ES-I3 (cell line): ENCODE results near the gene NR1H3.
"Not testable (repeated sequence)": the region's sequence is repeated elsewhere in the genome, so short reads cannot be mapped to it uniquely, and the experiment has no call there.

Experiments used
- H3K36me3 ChIP-seq: 2 replicates; pipeline ENCODE4 v1.6.1; 2013; ENCODE audit warnings: mild to moderate bottlenecking, low read length, control low read depth, moderate library complexity; ENCODE audit not compliant: insufficient read depth
- H3K4me1 ChIP-seq: 2 replicates; pipeline ENCODE4 v1.6.1; 2013; ENCODE audit warnings: mild to moderate bottlenecking, control low read depth, low read length; ENCODE audit not compliant: insufficient read depth
- H3K9ac ChIP-seq: 2 replicates; pipeline ENCODE4 v1.6.1; 2013; ENCODE audit warnings: low read depth, mild to moderate bottlenecking, low read length, moderate library complexity
- H3K9me3 ChIP-seq: 2 replicates; pipeline ENCODE4 v1.6.1; 2013; ENCODE audit warnings: mild to moderate bottlenecking, low read length, moderate library complexity; ENCODE audit not compliant: control insufficient read depth, insufficient read depth

The NR1H3 gene

DNA sequence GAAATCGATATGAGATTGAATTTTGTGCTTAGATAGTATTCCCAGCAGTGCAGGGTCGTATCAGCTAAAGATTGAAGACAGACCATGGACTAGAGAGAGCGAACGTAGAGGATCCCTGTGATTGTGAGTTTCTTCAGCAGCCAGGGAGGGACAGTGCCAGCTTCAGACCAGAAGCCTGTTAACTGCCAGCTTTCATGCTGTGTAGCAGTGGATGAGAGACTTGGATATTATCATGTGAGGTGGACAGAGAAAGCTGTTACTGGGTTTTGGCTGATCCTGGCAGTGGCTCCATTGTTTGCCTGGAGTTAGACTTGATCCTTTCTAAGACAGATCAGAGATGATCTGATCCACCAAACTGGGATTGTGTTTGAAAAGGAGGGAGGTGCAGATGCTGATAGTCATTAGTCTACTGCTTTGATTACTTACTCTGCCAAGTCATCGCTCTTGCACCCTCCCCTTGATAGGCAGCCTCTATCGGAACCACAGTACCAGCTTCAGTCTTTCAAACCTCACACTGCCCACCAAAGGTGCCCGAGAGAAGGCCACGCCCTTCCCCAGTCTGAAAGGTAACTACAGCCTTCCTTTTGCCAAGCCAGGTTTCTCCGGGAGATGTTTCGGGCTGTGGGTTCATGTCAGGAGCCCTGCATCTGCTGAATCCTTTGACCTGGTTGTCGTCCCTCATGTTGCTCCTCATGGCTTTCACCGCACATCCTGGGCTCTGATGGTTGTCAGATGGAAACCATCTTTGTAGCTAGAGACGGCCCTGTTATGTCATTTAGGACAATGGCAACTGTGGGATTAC, 28.4 kb downstream of the NR1H3 start:
- H3K9me3 ChIP-seq: no peaks in the 10 kb centered on the region

DNA sequence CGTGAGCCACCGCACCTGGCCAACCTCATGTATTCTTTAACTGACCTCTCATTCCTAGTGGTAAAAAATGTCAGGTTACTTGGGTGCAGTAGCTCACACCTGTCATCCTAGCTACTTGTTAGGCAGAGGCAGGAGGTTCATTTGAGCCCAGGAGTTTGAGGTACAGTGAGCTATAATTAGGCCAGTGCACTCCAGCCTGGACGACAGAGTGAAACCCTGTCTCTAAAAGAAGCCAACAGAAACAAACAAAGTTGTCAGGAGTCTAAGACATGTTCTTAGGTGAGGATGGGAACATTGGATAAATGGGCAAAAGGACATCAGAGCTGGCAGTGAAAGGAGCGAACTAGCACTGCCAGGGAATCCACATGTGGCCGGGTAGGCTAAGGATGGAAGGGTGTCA, 30.3 kb downstream of the NR1H3 start:
- H3K4me1 ChIP-seq: no peaks in the 10 kb centered on the region
- H3K36me3 ChIP-seq: peaks cover 44% of the 10 kb centered on the region
- H3K9me3 ChIP-seq: no peaks in the 10 kb centered on the region
- no peak overlapping the region for H3K9ac ChIP-seq

More for the DNA sequence above, 28.4 kb downstream of the NR1H3 start:
- Histone ChIP-seq H3K9ac (no peak overlapping the region), H3K4me1 (no peaks in the 10 kb centered on the region), H3K36me3 (peaks cover 36% of the 10 kb centered on the region)

GRCh38 chr11:47289856-47290255, 32.1 kb downstream of the NR1H3 start:
- H3K4me1 ChIP-seq: no peaks in the 10 kb centered on the region
- H3K36me3 ChIP-seq: peaks cover 35% of the 10 kb centered on the region
- H3K9me3 ChIP-seq: no peaks in the 10 kb centered on the region
- H3K9ac ChIP-seq: no peak overlapping the region

DNA sequence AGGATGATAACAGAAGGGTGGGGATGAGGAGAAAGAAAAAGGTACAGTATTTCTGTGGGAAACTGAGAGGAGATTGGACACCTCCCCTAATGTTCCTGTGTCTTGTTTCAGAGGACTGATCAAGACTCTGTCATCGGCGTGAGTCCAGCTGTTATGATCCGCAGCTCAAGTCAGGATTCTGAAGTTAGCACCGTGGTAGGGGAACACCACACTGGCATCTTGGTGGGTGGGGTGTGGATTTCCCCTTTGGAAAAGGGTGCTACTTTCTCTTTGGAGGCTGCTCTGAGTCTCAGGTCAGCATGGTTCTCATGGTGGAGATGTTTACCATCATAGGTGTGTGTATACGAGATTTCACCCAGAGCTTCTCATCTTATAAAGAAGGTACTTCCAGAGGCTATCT, 37.6 kb downstream of the NR1H3 start:
- Histone ChIP-seq H3K9ac (no peak overlapping the region), H3K9me3 (no peaks in the 10 kb centered on the region), H3K4me1 (no peaks in the 10 kb centered on the region), H3K36me3 (peaks cover 22% of the 10 kb centered on the region)

GRCh38 chr11:47296045-47296444, 38.2 kb downstream of the NR1H3 start:
- Histone ChIP-seq H3K4me1 (no peaks in the 10 kb centered on the region), H3K9me3 (no peaks in the 10 kb centered on the region), H3K9ac (no peak overlapping the region), H3K36me3 (peaks cover 21% of the 10 kb centered on the region)

DNA sequence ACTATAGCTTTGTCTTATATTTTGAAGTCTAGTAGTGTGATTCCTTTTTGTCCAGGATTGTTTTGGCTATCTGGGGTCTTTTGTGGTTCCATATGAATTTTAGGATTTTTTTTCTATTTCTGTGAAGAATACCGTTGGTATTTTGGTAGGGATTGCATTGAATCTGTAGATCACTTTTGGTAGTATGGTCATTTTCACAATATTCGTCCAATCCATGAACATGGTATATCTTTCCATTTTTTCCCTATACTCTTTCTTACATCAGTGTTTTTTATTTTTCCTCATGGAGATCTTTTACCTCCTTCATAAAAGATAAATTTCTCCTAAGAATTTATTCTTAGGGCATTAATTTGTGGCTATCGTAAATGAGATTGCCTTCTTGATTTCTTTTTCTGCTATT, 41.3 kb downstream of the NR1H3 start:
- Histone ChIP-seq H3K9me3 (no peaks in the 10 kb centered on the region), H3K4me1 (no peaks in the 10 kb centered on the region), H3K9ac (no peak overlapping the region), H3K36me3 (peaks cover 6% of the 10 kb centered on the region; the same call in 1 of the 2 replicates)

- no peaks in the 10 kb centered on the region for H3K4me1 ChIP-seq
- no peak overlapping the region for H3K9ac ChIP-seq
- H3K36me3 ChIP-seq: peaks cover 3% of the 10 kb centered on the region; the same call in 1 of the 2 replicates
- H3K9me3 ChIP-seq: no peaks in the 10 kb centered on the region
Measured at GRCh38 chr11:47302853-47303252, 45.1 kb downstream of the NR1H3 start.

- peaks cover 3% of the 10 kb centered on the region for H3K36me3 ChIP-seq
- H3K9me3 ChIP-seq: no peaks in the 10 kb centered on the region
- no peak overlapping the region for H3K9ac ChIP-seq
Measured at GRCh38 chr11:47305734-47306483, 48.1 kb downstream of the NR1H3 start.

GRCh38 chr11:47306484-47306844, 48.7 kb downstream of the NR1H3 start:
- H3K36me3 ChIP-seq: peaks cover 3% of the 10 kb centered on the region
- H3K9me3 ChIP-seq: no peaks in the 10 kb centered on the region
- no peak overlapping the region for H3K9ac ChIP-seq
- no peaks in the 10 kb centered on the region for H3K4me1 ChIP-seq

More at GRCh38 chr11:47305734-47306483, 48.1 kb downstream of the NR1H3 start:
- no peaks in the 10 kb centered on the region for H3K4me1 ChIP-seq

- Histone ChIP-seq H3K9me3 (no peaks in the 10 kb centered on the region), H3K9ac (no peak overlapping the region), H3K4me1 (no peaks in the 10 kb centered on the region), H3K36me3 (peaks cover 3% of the 10 kb centered on the region)
Measured at GRCh38 chr11:47308050-47308823, 50.4 kb downstream of the NR1H3 start.

- Histone ChIP-seq H3K9ac (no peak overlapping the region), H3K4me1 (no peaks in the 10 kb centered on the region), H3K9me3 (no peaks in the 10 kb centered on the region), H3K36me3 (no peaks in the 10 kb centered on the region)
Measured at GRCh38 chr11:47314992-47315391, 57.2 kb downstream of the NR1H3 start.

DNA sequence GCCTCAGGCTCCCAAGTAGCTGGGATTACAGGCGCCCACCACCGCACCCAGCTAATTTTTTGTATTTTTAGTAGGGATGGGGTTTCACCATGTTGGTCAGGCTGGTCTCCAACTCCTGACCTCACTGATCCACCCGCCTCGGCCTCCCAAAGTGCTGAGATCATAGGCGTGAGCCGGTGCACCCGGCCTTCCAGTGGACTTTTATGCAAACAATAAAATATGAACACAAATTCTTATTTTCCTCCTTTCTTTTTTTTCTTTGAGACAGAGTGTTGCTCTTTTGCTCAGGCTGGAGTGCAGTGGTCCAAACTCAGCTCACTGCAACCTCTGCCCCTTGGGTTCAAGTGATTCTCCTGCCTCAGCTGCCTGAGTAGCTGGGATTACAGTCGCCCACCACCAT, 58.7 kb downstream of the NR1H3 start:
- H3K9ac ChIP-seq: not testable (repeated sequence)

DNA sequence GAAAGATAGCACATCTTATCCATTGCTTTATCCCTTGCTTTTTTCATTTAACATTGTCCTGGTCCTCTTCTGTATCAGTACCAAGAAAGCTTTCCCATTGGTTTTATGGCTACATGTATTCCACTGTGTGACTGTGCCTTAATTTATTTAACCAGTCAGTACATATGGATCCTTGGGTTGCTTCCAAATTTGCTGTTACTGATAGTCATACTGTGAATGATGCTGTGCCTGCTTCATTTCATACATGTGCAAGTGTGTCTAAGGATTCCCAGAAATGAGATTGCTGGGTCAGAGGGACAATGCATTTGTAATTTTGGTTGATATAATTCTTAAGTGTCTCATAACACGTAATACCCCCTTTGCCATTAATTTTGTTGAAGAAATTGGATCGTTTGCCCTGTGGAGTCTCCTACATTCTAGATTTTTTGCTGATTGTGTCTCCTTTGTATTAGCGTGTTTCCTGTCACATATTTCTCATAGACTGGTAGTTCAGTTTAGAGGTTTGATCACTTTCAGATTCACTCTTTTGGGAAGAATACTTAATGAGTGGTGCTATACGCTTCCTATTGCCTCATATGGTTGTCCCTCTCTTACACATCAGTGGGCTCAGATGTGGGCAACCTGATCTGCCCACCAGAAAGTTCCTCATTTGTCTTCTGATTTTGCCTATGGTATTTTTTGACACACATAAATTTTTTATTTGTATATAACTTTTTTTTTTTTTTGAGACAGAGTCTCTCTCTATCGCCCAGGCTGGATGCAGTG, 59.5 kb downstream of the NR1H3 start:
- Histone ChIP-seq H3K36me3 (no peaks in the 10 kb centered on the region), H3K9me3 (no peaks in the 10 kb centered on the region), H3K9ac (no peak overlapping the region), H3K4me1 (no peaks in the 10 kb centered on the region)

More for the DNA sequence above, 58.7 kb downstream of the NR1H3 start:
- not testable (repeated sequence) for H3K4me1 ChIP-seq, H3K36me3 ChIP-seq, H3K9me3 ChIP-seq

DNA sequence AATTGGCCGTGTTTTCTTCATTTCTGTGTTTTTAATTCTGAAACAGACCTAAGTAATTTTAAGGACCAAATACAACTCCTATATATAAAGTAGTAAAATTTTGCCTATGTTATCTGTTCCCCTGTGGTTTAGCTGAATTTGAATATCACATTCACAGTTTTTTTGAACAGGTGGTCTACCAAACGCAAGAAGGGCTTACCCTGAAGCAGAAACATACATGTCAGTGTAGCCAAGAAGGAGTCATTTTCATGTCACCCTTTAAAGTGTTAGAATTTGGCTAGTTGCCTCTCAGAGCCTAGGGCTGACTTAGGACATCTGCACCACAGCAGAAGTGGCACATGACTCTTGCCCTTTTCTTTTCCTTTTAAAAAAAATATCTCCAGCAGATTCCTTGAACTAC, 60.4 kb downstream of the NR1H3 start:
- H3K36me3 ChIP-seq: no peaks in the 10 kb centered on the region
- no peak overlapping the region for H3K9ac ChIP-seq
- no peaks in the 10 kb centered on the region for H3K4me1 ChIP-seq
- no peaks in the 10 kb centered on the region for H3K9me3 ChIP-seq
